Uterus (tissue), 4 donors: Measurements from ENCODE around the gene CIAO2B. TPM values are rescaled to one million over a fixed set of nuclear protein-coding genes. Genes with fewer than 3 reads are reported as not detected.
"Not testable (repeated sequence)": the region's sequence is repeated elsewhere in the genome, so short reads cannot be mapped to it uniquely, and the experiment has no call there.

Source experiments
- DNase-seq, 2 donors: peaks; one replicate each; pipeline ENCODE4 v3.0.0-alpha.2; 2019 to 2020
- H3K27ac ChIP-seq, 2 donors: fragments of 200-600 bp; sonication (generic); 1 replicate in 1 of 2; 2 replicates in 1 of 2; pipeline ENCODE4 v1.5.1; 2016 to 2018
- H3K27me3 ChIP-seq, 2 donors: fragments of 200-600 bp; sonication (generic); one replicate each; pipeline ENCODE4 v1.5.1; 2018 to 2019; ENCODE audit warnings: control low read depth in 1 of 2
- H3K36me3 ChIP-seq, 2 donors: fragments of 200-600 bp; sonication (generic); one replicate each; pipeline ENCODE4 v1.5.1; 2019; ENCODE audit warnings: control low read depth in 1 of 2
- H3K4me1 ChIP-seq, 2 donors: fragments of 200-600 bp; sonication (generic); one replicate each; pipeline ENCODE4 v1.5.1; 2018 to 2019; ENCODE audit warnings: control low read depth in 1 of 2
- H3K4me3 ChIP-seq, 2 donors: fragments of 200-600 bp; sonication (generic); 1 replicate in 1 of 2; 2 replicates in 1 of 2; pipeline ENCODE4 v1.5.1; 2018 to 2019; ENCODE audit warnings: mild to moderate bottlenecking in 1 of 2
- H3K9me3 ChIP-seq, 2 donors: fragments of 200-600 bp; sonication (generic); one replicate each; pipeline ENCODE4 v1.5.1; 2019; ENCODE audit warnings: control low read depth in 1 of 2
- POLR2A ChIP-seq, 2 donors: fragments of 450-650 bp; IDR thresholded peaks; one replicate each; pipeline ENCODE4 v1.6.1; 2016; ENCODE audit warnings: antibody characterized with exemption in 2 of 2, mild to moderate bottlenecking in 1 of 2, moderate library complexity in 1 of 2
- intact Hi-C: fragments of 100-400 bp; cut with DNase I; formaldehyde crosslinking; loops from one replicate; pipeline ENCODE4 v1.15.1; 2023; ENCODE audit warnings: low total_unique reads
- total RNA-seq, 4 donors: library from RNA; depleted of rRNA in 3 of 4; stranded (reverse); fragments of >200 nt in 3 of 4; gene quantifications; one replicate each; pipeline versions ENCODE4 v1.1.0 to v1.2.4, GENCODE V29; 2014 to 2023
- TF ChIP-seq, protein P1 (sequence below), 4 experiments: fragments of 200-600 bp in 2 of 4; fragments of 450-650 bp in 2 of 4; sonication (generic) in 2 of 4; IDR thresholded peaks; one replicate each; pipeline ENCODE4 v1.5.1; 2016 to 2019; ENCODE audit warnings: antibody characterized with exemption in 4 of 4, mild to moderate bottlenecking in 2 of 4, moderate library complexity in 1 of 4
- donor health status: DM: yes; HTN: yes; CAD: no.

CIAO2B gene
- total RNA-seq, 4 donors from 2014 or later, result 15.9 to 76.8 (median 74.2) TPM

DNA sequence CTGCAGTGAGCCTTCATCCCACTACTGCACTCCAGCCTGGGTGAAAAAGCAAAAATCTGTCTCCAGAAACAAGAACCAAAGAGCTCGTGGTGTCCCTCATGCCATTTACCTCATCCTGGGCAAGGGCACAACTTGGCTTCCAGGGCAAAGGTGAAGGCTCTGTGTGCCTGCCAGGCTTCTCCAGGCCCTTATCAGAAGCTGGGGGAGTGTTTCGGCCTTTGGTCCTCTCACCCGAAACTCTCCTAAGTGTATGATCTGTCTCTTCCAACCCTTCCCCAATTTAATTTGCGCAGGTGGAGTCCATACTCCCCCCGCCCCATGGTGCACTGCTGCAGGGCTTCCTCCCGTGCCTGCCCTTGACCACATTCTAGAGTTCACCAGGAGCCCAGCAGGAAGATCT, 2.3 kb upstream of the CIAO2B start:
- H3K27me3 ChIP-seq, result no peaks in the 10 kb centered on the region
- intact Hi-C loops, result no loop called here
- no peak for TF ChIP-seq POLR2A (IDR thresholded peaks at IDR 0.05)
- TF ChIP-seq, protein P1, sequence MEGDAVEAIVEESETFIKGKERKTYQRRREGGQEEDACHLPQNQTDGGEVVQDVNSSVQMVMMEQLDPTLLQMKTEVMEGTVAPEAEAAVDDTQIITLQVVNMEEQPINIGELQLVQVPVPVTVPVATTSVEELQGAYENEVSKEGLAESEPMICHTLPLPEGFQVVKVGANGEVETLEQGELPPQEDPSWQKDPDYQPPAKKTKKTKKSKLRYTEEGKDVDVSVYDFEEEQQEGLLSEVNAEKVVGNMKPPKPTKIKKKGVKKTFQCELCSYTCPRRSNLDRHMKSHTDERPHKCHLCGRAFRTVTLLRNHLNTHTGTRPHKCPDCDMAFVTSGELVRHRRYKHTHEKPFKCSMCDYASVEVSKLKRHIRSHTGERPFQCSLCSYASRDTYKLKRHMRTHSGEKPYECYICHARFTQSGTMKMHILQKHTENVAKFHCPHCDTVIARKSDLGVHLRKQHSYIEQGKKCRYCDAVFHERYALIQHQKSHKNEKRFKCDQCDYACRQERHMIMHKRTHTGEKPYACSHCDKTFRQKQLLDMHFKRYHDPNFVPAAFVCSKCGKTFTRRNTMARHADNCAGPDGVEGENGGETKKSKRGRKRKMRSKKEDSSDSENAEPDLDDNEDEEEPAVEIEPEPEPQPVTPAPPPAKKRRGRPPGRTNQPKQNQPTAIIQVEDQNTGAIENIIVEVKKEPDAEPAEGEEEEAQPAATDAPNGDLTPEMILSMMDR (IDR thresholded peaks at IDR 0.05), result no peak
- H3K4me1 ChIP-seq, result peaks cover 0 to 29% of the 10 kb centered on the region in 2 donors
- no peak overlapping the region for H3K4me3 ChIP-seq
- no peaks in the 10 kb centered on the region for H3K9me3 ChIP-seq
- H3K27ac ChIP-seq, result no peak overlapping the region
- no peaks in the 10 kb centered on the region for H3K36me3 ChIP-seq
- DNase-seq, result no peak

DNA sequence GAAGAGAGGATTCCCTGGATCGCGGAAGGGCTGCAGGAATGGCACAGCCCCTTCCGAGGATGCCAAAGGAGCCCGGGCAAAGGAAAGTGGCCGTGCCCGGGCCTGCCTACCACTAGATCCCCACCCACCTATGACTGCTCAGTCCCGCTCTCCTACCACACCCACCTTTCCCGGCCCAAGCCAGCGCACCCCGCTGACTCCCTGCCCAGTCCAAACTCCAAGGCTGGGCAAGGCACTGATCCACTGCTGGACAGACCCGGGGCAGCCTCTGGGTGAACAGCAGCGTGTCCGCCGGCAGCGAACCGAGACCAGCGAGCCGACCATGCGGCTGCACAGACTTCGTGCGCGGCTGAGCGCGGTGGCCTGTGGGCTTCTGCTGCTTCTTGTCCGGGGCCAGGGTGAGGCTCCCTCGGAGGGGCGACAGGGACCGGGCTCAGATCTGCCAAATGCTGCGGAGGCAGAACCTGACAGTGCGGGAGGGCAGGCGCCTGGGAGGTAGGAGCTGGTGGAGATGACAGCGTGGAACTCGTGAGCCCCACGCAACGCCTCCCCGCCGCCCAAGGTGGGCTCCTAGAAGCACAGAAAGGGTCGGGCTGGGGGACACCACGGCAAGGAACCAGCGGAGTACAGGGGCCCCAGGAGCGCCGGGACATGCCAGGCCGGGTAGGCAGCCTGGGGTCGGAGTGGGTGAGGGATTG, 1.3 kb upstream of the CIAO2B start, which contains the start of gene CES2:
CES2 (plus strand) TSS at position 203 of the 698 bp plus-strand sequence; CDS start at position 323, 120 bp downstream.
- intact Hi-C loops, result no loop called here
- Histone ChIP-seq H3K9me3 (no peaks in the 10 kb centered on the region), H3K27me3 (no peaks in the 10 kb centered on the region), H3K27ac (peak within 1 kb of the TSS; percentile 91 to 93), H3K4me3 (peak within 1 kb of the TSS; percentile 78 to 94), H3K4me1 (peaks cover 0 to 29% of the 10 kb centered on the region in 2 donors), H3K36me3 (no peaks in the 10 kb centered on the region)
- no peak for DNase-seq
- TF ChIP-seq POLR2A (IDR thresholded peaks at IDR 0.05), result no peak
- TF ChIP-seq, protein P1 (IDR thresholded peaks at IDR 0.05), result no peak

DNA sequence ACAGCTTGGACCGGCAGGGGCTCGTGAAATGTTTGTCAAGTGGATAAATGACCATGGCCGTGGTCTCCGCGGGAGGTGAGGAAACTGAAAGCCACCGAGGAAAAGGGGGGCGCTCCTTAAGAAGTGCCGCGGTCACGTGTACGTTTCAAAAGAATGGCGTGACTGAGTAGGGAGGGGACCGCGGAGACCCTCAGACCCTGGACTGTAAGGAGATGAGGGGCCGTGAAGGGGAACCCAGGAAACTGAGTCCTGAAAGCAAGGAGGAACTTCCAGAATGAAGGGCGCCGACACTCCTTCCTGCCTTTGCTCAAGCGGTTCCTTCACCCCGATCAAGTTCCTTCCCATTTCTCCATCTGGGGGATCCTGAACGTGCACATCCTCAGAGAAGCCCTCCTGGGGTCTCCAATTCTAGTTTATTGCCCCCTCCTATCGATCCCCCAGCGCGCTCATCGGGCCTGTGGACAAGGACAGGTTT, 674 bp upstream of the CIAO2B start:
- DNase-seq, intact Hi-C loops, H3K36me3 ChIP-seq, H3K9me3 ChIP-seq, H3K27me3 ChIP-seq: not testable (repeated sequence)
- Histone ChIP-seq H3K27ac (peak overlapping the region; percentile 91 to 93), H3K4me1 (peaks cover 0 to 29% of the 10 kb centered on the region in 2 donors), H3K4me3 (peak overlapping the region; percentile 78 to 94)

DNA sequence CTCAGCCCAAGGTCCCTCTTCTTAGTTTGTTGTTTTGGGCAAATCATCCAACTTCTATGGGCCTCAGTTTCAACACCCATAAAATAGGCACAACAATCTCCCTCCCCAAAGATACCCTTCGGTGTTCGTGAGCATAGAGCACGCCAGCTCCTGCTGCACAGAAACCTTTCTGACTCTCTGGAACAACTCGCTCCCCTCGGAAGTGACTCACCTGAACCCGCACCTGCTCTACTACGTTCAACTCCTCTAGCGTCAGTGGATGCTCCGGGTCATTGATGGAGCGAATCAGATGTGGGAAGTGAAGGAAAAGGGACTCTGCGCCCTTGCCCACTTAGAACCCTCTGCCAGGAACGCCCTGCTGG, 445 bp downstream of the CIAO2B start:
- Histone ChIP-seq H3K9me3 (no peaks in the 10 kb centered on the region), H3K36me3 (no peaks in the 10 kb centered on the region), H3K4me1 (peaks cover 0 to 29% of the 10 kb centered on the region in 2 donors), H3K27ac (peak overlapping the region; percentile 91 to 93), H3K4me3 (peak overlapping the region; percentile 78 to 94), H3K27me3 (no peaks in the 10 kb centered on the region)
- TF ChIP-seq POLR2A (IDR thresholded peaks at IDR 0.05), result no peak
- TF ChIP-seq, protein P1 (IDR thresholded peaks at IDR 0.05), result no peak
- intact Hi-C loops, result no loop called here
- no peak for DNase-seq

DNA sequence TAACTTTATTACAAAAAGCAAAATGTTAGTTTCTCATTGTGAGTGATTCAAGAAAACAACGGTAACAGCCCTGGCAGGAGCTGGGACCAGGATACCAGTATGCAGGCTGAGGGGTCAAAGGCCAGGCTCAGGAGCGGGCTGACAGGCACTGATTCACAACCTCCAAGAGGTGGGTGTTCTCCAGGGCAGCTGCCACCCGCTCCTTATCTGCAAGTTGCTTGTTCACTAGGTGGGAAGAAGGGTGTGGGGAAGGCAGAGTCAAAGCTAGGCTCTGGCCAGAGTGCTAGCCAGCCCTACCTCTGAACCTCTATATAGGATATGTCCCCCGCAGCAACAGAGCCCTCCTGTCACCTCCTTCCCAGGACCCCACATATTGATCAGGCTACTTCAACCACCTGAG, 2.1 kb downstream of the CIAO2B start:
- no peak overlapping the region for H3K4me3 ChIP-seq
- H3K27ac ChIP-seq, result no peak overlapping the region
- H3K27me3 ChIP-seq, result no peaks in the 10 kb centered on the region
- no peaks in the 10 kb centered on the region for H3K9me3 ChIP-seq
- H3K36me3 ChIP-seq, result no peaks in the 10 kb centered on the region
- no peak for DNase-seq
- intact Hi-C loops, result no loop called here
- peaks cover 0 to 29% of the 10 kb centered on the region in 2 donors for H3K4me1 ChIP-seq
- no peak for TF ChIP-seq POLR2A (IDR thresholded peaks at IDR 0.05)
- TF ChIP-seq, protein P1 (IDR thresholded peaks at IDR 0.05), result no peak
